H1 (cell line): Measurements from ENCODE around the gene EHBP1. TPM values are rescaled to one million over a fixed set of nuclear protein-coding genes. Genes with fewer than 3 reads are reported as not detected.

ENCODE experiments used
- CTCF ChIA-PET: fragments of 300-600 bp; sonication (Branson Sonifier 250); formaldehyde crosslinking; loops from one replicate; lab custom pipeline; 2021; ENCODE audit not compliant: partially characterized antibody; lab: Charles Lee
- POLR2A ChIA-PET: fragments of 300-600 bp; sonication (Branson Sonifier 250); formaldehyde crosslinking; loops from one replicate; lab custom pipeline; 2021; ENCODE audit warnings: inconsistent platforms; ENCODE audit not compliant: partially characterized antibody; lab: Charles Lee
- DNase-seq, 2 experiments: peaks; one replicate each; pipeline versions ENCODE4 v3.0.0 to v3.0.0-alpha.2; 2010 to 2022; ENCODE audit warnings: low spot score in 2 of 2, low read depth in 1 of 2, mixed read lengths in 1 of 2
- FAIRE-seq: peaks from 2 replicates; lab custom pipeline; 2011; peaks lifted over from hg19 to GRCh38; lab: Jason Lieb, UNC
- H2AFZ ChIP-seq: 2 replicates; pipeline ENCODE4 v1.8.1; 2012; ENCODE audit warnings: low read length, inconsistent platforms
- H2AK5ac ChIP-seq: 2 replicates; pipeline ENCODE4 v1.6.1; 2013; ENCODE audit warnings: low read depth, low read length
- H2BK120ac ChIP-seq: replicated peaks from 2 replicates; pipeline ENCODE3; 2013; ENCODE audit warnings: low read depth, low read length, inconsistent platforms
- H2BK12ac ChIP-seq: 2 replicates; pipeline ENCODE4 v1.6.1; 2013; ENCODE audit warnings: low read depth, low read length
- H2BK15ac ChIP-seq: 2 replicates; pipeline ENCODE4 v1.6.1; 2013; ENCODE audit warnings: low read length
- H2BK20ac ChIP-seq: 2 replicates; pipeline ENCODE4 v1.6.1; 2013; ENCODE audit warnings: low read length
- H2BK5ac ChIP-seq: 2 replicates; pipeline ENCODE4 v1.6.1; 2013; ENCODE audit warnings: low read depth, low read length
- H3K14ac ChIP-seq: 2 replicates; pipeline ENCODE4 v1.6.1; 2013; ENCODE audit warnings: inconsistent platforms; ENCODE audit not compliant: insufficient read length
- H3K18ac ChIP-seq: 2 replicates; pipeline ENCODE4 v1.6.1; 2013; ENCODE audit warnings: low read length; ENCODE audit errors: extremely low read depth
- H3K23ac ChIP-seq: 2 replicates; pipeline ENCODE4 v1.6.1; 2013; ENCODE audit warnings: inconsistent platforms; ENCODE audit not compliant: insufficient read length
- H3K23me2 ChIP-seq: 2 replicates; pipeline ENCODE4 v1.6.1; 2013; ENCODE audit warnings: low read depth, low read length
- H3K27ac ChIP-seq: 2 replicates; pipeline ENCODE4 v1.6.1; 2011; ENCODE audit warnings: low read depth, low read length, inconsistent platforms
- H3K27me3 ChIP-seq, 4 experiments: replicated peaks in 1 of 4; 1 replicate in 1 of 4; 2 replicates in 3 of 4; pipeline versions ENCODE4 v1.6.1 to v1.8.1; 2011 to 2013; ENCODE audit warnings: low read length in 3 of 4, mild to moderate bottlenecking in 3 of 4, inconsistent platforms in 2 of 4, mixed read lengths in 2 of 4, moderate library complexity in 1 of 4; ENCODE audit not compliant: control insufficient read depth in 3 of 4, insufficient read depth in 3 of 4; ENCODE audit errors: extremely low read depth in 1 of 4
- H3K36me3 ChIP-seq, 4 experiments: 2 replicates each; pipeline versions ENCODE4 v1.6.1 to v1.8.1; 2011 to 2013; ENCODE audit warnings: mild to moderate bottlenecking in 4 of 4, low read length in 3 of 4, moderate library complexity in 2 of 4, control low read depth in 1 of 4, inconsistent platforms in 1 of 4; ENCODE audit not compliant: insufficient read depth in 4 of 4, control insufficient read depth in 2 of 4
- H3K4ac ChIP-seq: replicated peaks from 2 replicates; pipeline ENCODE3; 2013; ENCODE audit warnings: low read length, low read depth, mixed read lengths, inconsistent platforms; ENCODE audit not compliant: insufficient read length
- H3K4me1 ChIP-seq, 4 experiments: replicated peaks in 1 of 4; 1 replicate in 1 of 4; 2 replicates in 3 of 4; pipeline versions ENCODE4 v1.6.1 to v1.8.1; 2011 to 2013; ENCODE audit warnings: low read length in 3 of 4, inconsistent platforms in 2 of 4, mixed read lengths in 1 of 4; ENCODE audit not compliant: insufficient read depth in 4 of 4, control insufficient read depth in 3 of 4
- H3K4me2 ChIP-seq, 2 experiments: 2 replicates each; pipeline versions ENCODE4 v1.6.1 to v1.8.1; 2011 to 2013; ENCODE audit warnings: low read depth in 2 of 2, low read length in 2 of 2, control low read depth in 1 of 2, inconsistent platforms in 1 of 2, mild to moderate bottlenecking in 1 of 2; ENCODE audit not compliant: insufficient read depth in 1 of 2
- H3K4me3 ChIP-seq, 4 experiments: fragments of 200-600, 300-600 bp in 1 of 4; sonication (generic), shearing (Covaris generic), sonication (Bioruptor Twin) in 1 of 4; 2 replicates each; pipeline versions ENCODE4 v1.5.1 to v1.8.1; 2011 to 2016; ENCODE audit warnings: low read length in 4 of 4, low read depth in 3 of 4, control low read depth in 2 of 4, inconsistent platforms in 2 of 4, mild to moderate bottlenecking in 2 of 4, mixed read lengths in 1 of 4, moderate library complexity in 1 of 4; ENCODE audit not compliant: insufficient read depth in 2 of 4; ENCODE audit errors: extremely low read depth in 1 of 4
- H3K56ac ChIP-seq: replicated peaks from 2 replicates; pipeline ENCODE3; 2013; ENCODE audit warnings: low read depth, mild to moderate bottlenecking, mixed read lengths, low read length, inconsistent platforms; ENCODE audit not compliant: insufficient read length
- H3K79me1 ChIP-seq: 2 replicates; pipeline ENCODE4 v1.6.1; 2013; ENCODE audit warnings: low read depth, low read length, control low read depth
- H3K79me2 ChIP-seq, 2 experiments: 2 replicates each; pipeline versions ENCODE4 v1.6.1 to v1.8.1; 2012 to 2013; ENCODE audit warnings: low read length in 2 of 2, mild to moderate bottlenecking in 2 of 2, inconsistent platforms in 1 of 2; ENCODE audit not compliant: insufficient read depth in 2 of 2, control insufficient read depth in 1 of 2
- H3K9ac ChIP-seq, 4 experiments: replicated peaks in 1 of 4; 1 replicate in 1 of 4; 2 replicates in 3 of 4; pipeline versions ENCODE4 v1.6.1 to v1.8.1; 2011 to 2013; ENCODE audit warnings: low read depth in 3 of 4, low read length in 3 of 4, control low read depth in 2 of 4, mild to moderate bottlenecking in 2 of 4, moderate library complexity in 2 of 4, inconsistent platforms in 1 of 4; ENCODE audit errors: extremely low read depth in 1 of 4
- H3K9me3 ChIP-seq, 2 experiments: 2 replicates each; pipeline versions ENCODE4 v1.6.1 to v1.8.1; 2012 to 2013; ENCODE audit warnings: mild to moderate bottlenecking in 2 of 2, moderate library complexity in 2 of 2, control low read depth in 1 of 2, inconsistent platforms in 1 of 2, low read depth in 1 of 2, low read length in 1 of 2, mixed read lengths in 1 of 2; ENCODE audit not compliant: insufficient read depth in 2 of 2
- H4K20me1 ChIP-seq, 2 experiments: replicated peaks in 1 of 2; 2 replicates each; pipeline versions ENCODE3 to v1.8.1; 2011 to 2013; ENCODE audit warnings: inconsistent platforms in 2 of 2, low read length in 2 of 2, mild to moderate bottlenecking in 1 of 2; ENCODE audit not compliant: insufficient read depth in 2 of 2, control insufficient read depth in 1 of 2
- H4K5ac ChIP-seq: 2 replicates; pipeline ENCODE4 v1.6.1; 2013; ENCODE audit warnings: low read length, low read depth, mixed read lengths, inconsistent platforms; ENCODE audit not compliant: insufficient read length
- H4K8ac ChIP-seq: 2 replicates; pipeline ENCODE4 v1.8.0; 2013; ENCODE audit warnings: mild to moderate bottlenecking, moderate library complexity, low read length, inconsistent platforms; ENCODE audit not compliant: insufficient read depth; ENCODE audit errors: extremely low read depth
- H4K91ac ChIP-seq: replicated peaks from 2 replicates; pipeline ENCODE3; 2013; ENCODE audit warnings: low read length, mixed read lengths, inconsistent platforms; ENCODE audit not compliant: insufficient read length
- MAX ChIP-seq: IDR thresholded peaks from 2 replicates; pipeline ENCODE4 v1.6.1; 2012; ENCODE audit warnings: inconsistent platforms
- WGBS, 2 experiments: shearing (Covaris generic) in 1 of 2; methylation state at CpG; one replicate each; pipeline versions ENCODE4 v1.1.6 to v1.1.7; 2013 to 2015; ENCODE audit warnings: low lambda C conversion rate in 2 of 2, mixed read lengths in 2 of 2, inconsistent platforms in 1 of 2, low coverage in 1 of 2, missing lambda C conversion rate in 1 of 2; ENCODE audit not compliant: insufficient replicate concordance in 2 of 2, insufficient coverage in 1 of 2, insufficient read length in 1 of 2; ENCODE audit errors: extremely low coverage in 1 of 2, missing lambda C conversion rate in 1 of 2; 5-methylcytosine and 5-hydroxymethylcytosine counted together
- polyA plus RNA-seq, 7 experiments: library from polyadenylated mRNA; depleted of rRNA in 3 of 7; stranded (reverse) in 5 of 7; unstranded in 2 of 7; fragments of >200 nt in 5 of 7; fragments of 200-250 nt in 2 of 7; gene quantifications; 1 replicate in 5 of 7; 2 replicates in 1 of 7; 4 replicates in 1 of 7; pipeline versions ENCODE4 v1.2.1 to v1.2.3, GENCODE V29; 2011 to 2013; ENCODE audit warnings: missing spikeins in 2 of 7, mixed read lengths in 2 of 7
- total RNA-seq: library from RNA; stranded (reverse); fragmentation: NEBNext Ultra II Directional; extraction: Animal tissue kit (Norgen Biotek cat#: 25700); gene quantifications from 2 replicates; pipeline ENCODE4 v1.2.1, GENCODE V29; 2021

EHBP1 gene
- total and polyA plus RNA-seq, 2 of the 8 experiments (the other 6 are each of a cell fraction or from before 2014, with no cell fraction given): 12.0 to 64.1 TPM

DNA sequence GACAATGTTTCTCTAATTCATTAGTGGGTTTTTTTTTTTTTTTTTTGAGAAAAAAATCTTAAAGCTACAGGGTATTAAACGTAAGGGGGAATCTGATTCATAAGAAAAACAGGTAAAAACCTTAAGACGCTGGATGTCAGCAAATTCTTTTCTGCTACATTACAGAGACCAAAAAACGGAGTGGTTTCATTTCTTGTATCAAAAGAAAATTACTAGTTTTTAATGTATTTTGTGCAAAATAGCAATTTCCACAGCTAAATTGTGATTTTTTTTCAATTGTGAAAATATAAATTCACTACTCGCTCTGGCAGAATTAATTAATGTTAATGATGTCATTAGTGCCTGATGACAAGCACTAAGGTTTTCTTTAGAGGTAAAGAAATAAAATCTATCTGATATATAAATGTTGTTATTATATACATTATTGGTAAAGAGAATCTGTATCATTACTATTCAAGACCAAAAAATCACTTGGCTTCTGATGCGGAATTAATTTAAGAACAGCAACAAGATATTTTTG, 355.0 kb downstream of the EHBP1 start:
- POLR2A ChIA-PET: interaction anchor here (0.6 to 3.1 kb wide), 2 partner anchors 10 to 13 kb away, joined by 3 to 32 read pairs; partner anchors contain the start of gene OTX1
- H3K36me3 ChIP-seq: peaks cover 0 to 8% (median 0%) of the 10 kb centered on the region in 4 experiments; a peak in 1 of 8 replicates
- WGBS, 2 experiments: 27% methylated on average over 5 of the region's 5 CpGs; no CpG with 5 or more reads in 1 of the 2 experiments
- H2BK120ac ChIP-seq: no peak overlapping the region
- no peak overlapping the region for H2AK5ac ChIP-seq
- H3K4me3 ChIP-seq: peak overlapping the region in 1 of 4 experiments; percentile 54; a peak in 2 of 8 replicates
- no peak overlapping the region for H3K23ac ChIP-seq
- H3K9ac ChIP-seq: no peak overlapping the region
- TF ChIP-seq MAX: no peak
- H4K91ac ChIP-seq: no peak overlapping the region
- no peak overlapping the region for H2BK5ac ChIP-seq
- FAIRE-seq (no peak), DNase-seq (no peak)
- H3K79me2 ChIP-seq: no peaks in the 10 kb centered on the region
- H3K14ac ChIP-seq: no peak overlapping the region
- no peak overlapping the region for H3K56ac ChIP-seq
- peaks cover 8% of the 10 kb centered on the region for H3K23me2 ChIP-seq
- no peak overlapping the region for H2BK15ac ChIP-seq
- peaks cover 42 to 70% (median 55%) of the 10 kb centered on the region in 4 experiments; a peak in 6 of 7 replicates for H3K27me3 ChIP-seq
- H3K18ac ChIP-seq: no peak overlapping the region
- no peaks in the 10 kb centered on the region for H3K9me3 ChIP-seq
- no peak overlapping the region for H3K4ac ChIP-seq
- CTCF ChIA-PET: interaction anchor here (0.5 kb wide), 1 partner anchor 35 kb away, joined by 4 read pairs; no protein-coding TSS in a partner anchor
- no peak overlapping the region for H4K8ac ChIP-seq
- H3K79me1 ChIP-seq: no peaks in the 10 kb centered on the region
- H2AFZ ChIP-seq: no peak overlapping the region
- H3K27ac ChIP-seq: no peak overlapping the region
- peak overlapping the region; percentile 68 to 86; a peak in 3 of 4 replicates for H3K4me2 ChIP-seq
- H3K4me1 ChIP-seq: peaks cover 5 to 30% (median 24%) of the 10 kb centered on the region in 4 experiments
- no peak overlapping the region for H4K5ac ChIP-seq
- H2BK20ac ChIP-seq: no peak overlapping the region
- no peak overlapping the region for H2BK12ac ChIP-seq
- peaks cover 3 to 13% of the 10 kb centered on the region in 2 experiments for H4K20me1 ChIP-seq
